GM23338 (cell line): ENCODE results near the gene SAP130. TPM values are rescaled to one million over a fixed set of nuclear protein-coding genes. Genes with fewer than 3 reads are reported as not detected.
A peak's percentile ranks its signal among the peaks of the same experiment; 100 is the strongest.

ENCODE experiments used
- ATAC-seq: fragments of 200-7000 bp; cut with Tn5 transposase; 3 replicates; pipeline ENCODE4 v1.9.1; 2020
- DNase-seq: peaks from one replicate; pipeline ENCODE4 v3.0.0-alpha.2; 2015; ENCODE audit warnings: low spot score
- H2AFZ ChIP-seq: fragments of 200-600 bp; sonication (generic); 2 replicates; pipeline ENCODE4 v1.8.0; 2016; ENCODE audit warnings: antibody characterized with exemption, mild to moderate bottlenecking, moderate library complexity
- H3F3A ChIP-seq: fragments of 200-600 bp; sonication (generic); replicated peaks from 2 replicates; pipeline ENCODE4 v1.8.0; 2017; ENCODE audit warnings: antibody characterized with exemption, mixed run types, low read depth
- H3K27ac ChIP-seq: fragments of 200-600 bp; sonication (generic); 2 replicates; pipeline ENCODE4 v1.6.1; 2016; ENCODE audit warnings: low read depth
- H3K27me3 ChIP-seq: fragments of 200-600 bp; sonication (generic); 2 replicates; pipeline ENCODE4 v1.8.0; 2016; ENCODE audit warnings: mild to moderate bottlenecking, mixed run types, moderate library complexity; ENCODE audit not compliant: insufficient read depth
- H3K36me3 ChIP-seq: fragments of 200-600 bp; sonication (generic); 2 replicates; pipeline ENCODE4 v1.8.0; 2016; ENCODE audit warnings: mild to moderate bottlenecking; ENCODE audit not compliant: insufficient read depth
- H3K4me1 ChIP-seq: fragments of 200-600 bp; sonication (generic); 2 replicates; pipeline ENCODE4 v1.8.0; 2016; ENCODE audit warnings: mild to moderate bottlenecking, moderate library complexity; ENCODE audit not compliant: insufficient read depth
- H3K4me2 ChIP-seq: fragments of 200-600 bp; sonication (generic); 2 replicates; pipeline ENCODE4 v1.7.1; 2017; ENCODE audit warnings: mixed run types
- H3K4me3 ChIP-seq: fragments of 200-600 bp; sonication (generic); 2 replicates; pipeline ENCODE4 v1.6.1; 2016; ENCODE audit warnings: mixed run types
- H3K79me2 ChIP-seq: fragments of 200-600 bp; sonication (generic); replicated peaks from 2 replicates; pipeline ENCODE4 v1.8.0; 2017; ENCODE audit warnings: mild to moderate bottlenecking; ENCODE audit not compliant: insufficient read depth
- H3K9me2 ChIP-seq: fragments of 200-600 bp; sonication (generic); 2 replicates; pipeline ENCODE4 v1.8.0; 2017; ENCODE audit not compliant: insufficient read depth
- H4K20me1 ChIP-seq: fragments of 200-600 bp; sonication (generic); replicated peaks from 2 replicates; pipeline ENCODE4 v1.8.0; 2017; ENCODE audit warnings: mild to moderate bottlenecking; ENCODE audit not compliant: insufficient read depth
- H3K27ac Mint-ChIP-seq: 2 replicates; pipeline ENCODE4 v1.8.0; 2020; ENCODE audit warnings: inconsistent platforms, mild to moderate bottlenecking, moderate library complexity, mixed read lengths
- H3K27me3 Mint-ChIP-seq: 3 replicates; pipeline ENCODE4 v1.8.0; 2022; ENCODE audit warnings: low read depth, mild to moderate bottlenecking, moderate library complexity, mixed read lengths, inconsistent platforms; ENCODE audit not compliant: insufficient read depth, poor library complexity
- H3K36me3 Mint-ChIP-seq: 3 replicates; pipeline ENCODE4 v1.8.0; 2021; ENCODE audit warnings: low read depth, mild to moderate bottlenecking, inconsistent platforms, moderate library complexity, mixed read lengths
- H3K4me1 Mint-ChIP-seq: 3 replicates; pipeline ENCODE4 v1.8.0; 2020; ENCODE audit warnings: mild to moderate bottlenecking, inconsistent platforms, mixed read lengths
- H3K4me3 Mint-ChIP-seq: 3 replicates; pipeline ENCODE4 v1.8.0; 2021; ENCODE audit warnings: moderate library complexity, mild to moderate bottlenecking, inconsistent platforms, mixed read lengths
- H3K9me3 Mint-ChIP-seq: 3 replicates; pipeline ENCODE4 v1.8.0; 2020; ENCODE audit warnings: moderate library complexity, mild to moderate bottlenecking, inconsistent platforms, mixed read lengths
- EZH2 ChIP-seq: fragments of 200-600 bp; sonication (generic); IDR thresholded peaks from one replicate; pipeline ENCODE4 v1.8.0; 2017; ENCODE audit warnings: antibody characterized with exemption, mild to moderate bottlenecking, low read depth; ENCODE audit not compliant: unreplicated experiment
- EZH2phosphoT487 ChIP-seq: fragments of 200-600 bp; sonication (generic); IDR thresholded peaks from one replicate; pipeline ENCODE4 v1.8.1; 2018; ENCODE audit warnings: antibody characterized with exemption; ENCODE audit not compliant: unreplicated experiment
- JUNB ChIP-seq: IDR thresholded peaks from one replicate; pipeline ENCODE4 v1.6.1; 2016; ENCODE audit warnings: antibody characterized with exemption; ENCODE audit not compliant: unreplicated experiment
- NANOG ChIP-seq: IDR thresholded peaks from 2 replicates; pipeline ENCODE4 v1.6.1; 2016; ENCODE audit warnings: antibody characterized with exemption, borderline replicate concordance
- POLR2AphosphoS5 ChIP-seq: IDR thresholded peaks from 2 replicates; pipeline ENCODE4 v1.6.1; 2016; ENCODE audit warnings: antibody characterized with exemption, low read depth
- STAT1 ChIP-seq: IDR thresholded peaks from one replicate; pipeline ENCODE4 v1.6.1; 2016; ENCODE audit warnings: antibody characterized with exemption; ENCODE audit not compliant: unreplicated experiment
- ZNF114 ChIP-seq: fragments of 250-450 bp; sonication (Bioruptor Pico); IDR thresholded peaks from 2 replicates; pipeline ENCODE4 v1.5.0; 2020; ENCODE audit warnings: mild to moderate bottlenecking, moderate library complexity
- polyA plus RNA-seq: library from polyadenylated mRNA; unstranded; fragments of >200 nt; fragmentation: Nextera tagmentation; extraction: Ambion mirVana; gene quantifications from 2 replicates; pipeline ENCODE4 v1.2.1, GENCODE V29; 2016
- total RNA-seq: library from RNA; depleted of rRNA; stranded (reverse); fragments of >200 nt; shearing (Covaris generic); gene quantifications from 2 replicates; pipeline ENCODE4 v1.2.3, GENCODE V29; 2014
- TF ChIP-seq, protein P1 (sequence below), 2 experiments: fragments of 200-600 bp in 1 of 2; sonication (generic) in 1 of 2; conservative IDR thresholded peaks; 2 replicates each; pipeline versions ENCODE4 v1.5.1 to v1.6.1; 2016 to 2017; ENCODE audit warnings: antibody characterized with exemption in 2 of 2, low read depth in 2 of 2, mild to moderate bottlenecking in 2 of 2, moderate library complexity in 1 of 2
- TF ChIP-seq, protein P2 (sequence below): fragments of 250-450 bp; sonication (Bioruptor Pico); IDR thresholded peaks from 2 replicates; pipeline ENCODE4 v1.5.0; 2020; ENCODE audit warnings: mild to moderate bottlenecking, moderate library complexity

Gene SAP130
- total and polyA plus RNA-seq, 2 experiments from 2014 or later, result 19.5 to 35.1 TPM

DNA sequence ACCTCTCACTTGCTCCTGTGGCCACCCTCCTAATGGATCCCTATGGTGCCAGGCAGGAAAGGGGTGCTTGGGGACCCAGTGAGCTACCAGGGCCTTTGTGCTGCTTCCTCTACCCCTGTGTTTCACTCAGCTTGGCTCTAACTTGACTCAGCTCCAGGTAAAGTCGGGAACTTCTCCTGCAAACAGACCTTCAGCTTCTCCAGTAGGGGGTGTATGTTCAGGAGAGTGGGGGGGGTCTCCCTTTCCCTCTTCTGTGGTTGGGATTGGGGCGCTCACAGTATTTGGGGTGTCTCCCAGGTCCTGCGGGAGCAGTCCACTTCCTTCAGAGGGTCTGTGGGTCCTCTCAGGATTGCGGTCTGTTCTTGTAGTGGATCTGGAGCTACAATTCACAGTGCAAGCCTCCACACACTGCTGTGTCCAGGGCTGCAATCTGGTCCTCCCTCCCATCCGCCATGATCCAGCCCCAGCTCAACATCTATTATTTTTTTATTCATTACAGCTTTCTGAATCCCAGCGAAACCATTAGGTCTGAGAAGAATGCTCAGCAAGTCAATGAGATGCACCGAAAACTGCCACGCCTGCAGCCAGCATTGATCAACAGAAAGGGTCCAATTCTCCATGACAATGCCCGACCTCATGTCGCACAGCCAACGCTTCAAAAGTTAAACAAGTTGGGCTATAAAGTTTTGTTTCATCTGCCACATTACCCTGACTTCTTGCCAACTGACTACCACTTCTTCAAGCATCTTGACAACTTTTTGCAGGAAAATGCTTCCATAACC lies 26.4 kb upstream of the SAP130 start:
- Histone ChIP-seq H3F3A (no peaks in the 10 kb centered on the region), H3K4me3 (no peak overlapping the region), H3K4me1 (no peaks in the 10 kb centered on the region), H3K27me3 (no peaks in the 10 kb centered on the region), H3K4me2 (no peak overlapping the region), H3K79me2 (no peaks in the 10 kb centered on the region), H3K36me3 (no peaks in the 10 kb centered on the region), H4K20me1 (no peaks in the 10 kb centered on the region; the same call in 1 of the 2 replicates), H3K27ac (no peak overlapping the region), H3K9me2 (0 out of 2 replicates have a peak, but pooled peaks cover 5% of the 10 kb centered on the region), H2AFZ (peak overlapping the region; percentile 32; the same call in 1 of the 2 replicates)
- ATAC-seq (no peak), DNase-seq (no peak)
- no peak overlapping the region for H3K27ac Mint-ChIP-seq
- H3K4me1 Mint-ChIP-seq, result 0 out of 3 replicates have a peak, but pooled peaks cover 2% of the 10 kb centered on the region
- peaks cover 7% of the 10 kb centered on the region for H3K9me3 Mint-ChIP-seq
- H3K4me3 Mint-ChIP-seq, result no peak overlapping the region
- H3K36me3 Mint-ChIP-seq, result no peaks in the 10 kb centered on the region
- TF ChIP-seq JUNB, result no peak
- TF ChIP-seq, protein P1, sequence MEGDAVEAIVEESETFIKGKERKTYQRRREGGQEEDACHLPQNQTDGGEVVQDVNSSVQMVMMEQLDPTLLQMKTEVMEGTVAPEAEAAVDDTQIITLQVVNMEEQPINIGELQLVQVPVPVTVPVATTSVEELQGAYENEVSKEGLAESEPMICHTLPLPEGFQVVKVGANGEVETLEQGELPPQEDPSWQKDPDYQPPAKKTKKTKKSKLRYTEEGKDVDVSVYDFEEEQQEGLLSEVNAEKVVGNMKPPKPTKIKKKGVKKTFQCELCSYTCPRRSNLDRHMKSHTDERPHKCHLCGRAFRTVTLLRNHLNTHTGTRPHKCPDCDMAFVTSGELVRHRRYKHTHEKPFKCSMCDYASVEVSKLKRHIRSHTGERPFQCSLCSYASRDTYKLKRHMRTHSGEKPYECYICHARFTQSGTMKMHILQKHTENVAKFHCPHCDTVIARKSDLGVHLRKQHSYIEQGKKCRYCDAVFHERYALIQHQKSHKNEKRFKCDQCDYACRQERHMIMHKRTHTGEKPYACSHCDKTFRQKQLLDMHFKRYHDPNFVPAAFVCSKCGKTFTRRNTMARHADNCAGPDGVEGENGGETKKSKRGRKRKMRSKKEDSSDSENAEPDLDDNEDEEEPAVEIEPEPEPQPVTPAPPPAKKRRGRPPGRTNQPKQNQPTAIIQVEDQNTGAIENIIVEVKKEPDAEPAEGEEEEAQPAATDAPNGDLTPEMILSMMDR (conservative IDR thresholded peaks at IDR 0.05; ENCODE audit: low read depth in 2 of 2), result peak; percentile 5 to 11; a peak in 1 of 4 replicates
- peaks cover 5% of the 10 kb centered on the region for H3K27me3 Mint-ChIP-seq

DNA sequence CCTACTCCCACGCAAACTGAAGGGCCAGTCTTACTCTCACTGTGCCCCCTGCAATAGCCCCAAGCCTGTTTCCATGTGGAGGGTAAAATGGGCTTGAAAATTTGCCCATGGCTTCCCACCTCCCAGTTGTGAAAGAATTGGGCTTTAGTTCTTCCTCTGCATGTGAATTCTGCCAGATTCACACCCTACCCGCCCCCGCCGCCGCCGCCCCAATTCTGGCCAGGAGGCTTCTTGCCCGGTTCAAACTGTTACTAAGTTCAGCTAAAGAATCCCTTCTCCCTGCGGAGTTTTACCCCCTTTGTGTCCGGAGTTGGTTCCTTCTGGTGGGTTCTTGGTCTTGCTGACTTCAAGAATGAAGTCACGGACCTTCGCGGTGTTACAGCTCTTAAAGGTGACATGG lies 25.5 kb upstream of the SAP130 start:
- Mint-ChIP-seq H3K27ac (no peak overlapping the region), H3K27me3 (peaks cover 5% of the 10 kb centered on the region), H3K4me3 (no peak overlapping the region), H3K9me3 (peaks cover 10% of the 10 kb centered on the region), H3K4me1 (0 out of 3 replicates have a peak, but pooled peaks cover 2% of the 10 kb centered on the region), H3K36me3 (no peaks in the 10 kb centered on the region)
- no peak for DNase-seq
- Histone ChIP-seq H4K20me1 (no peaks in the 10 kb centered on the region; the same call in 1 of the 2 replicates), H3K9me2 (0 out of 2 replicates have a peak, but pooled peaks cover 5% of the 10 kb centered on the region), H3K4me3 (no peak overlapping the region), H3K4me2 (no peak overlapping the region), H2AFZ (no peak overlapping the region), H3K36me3 (no peaks in the 10 kb centered on the region), H3K4me1 (no peaks in the 10 kb centered on the region), H3F3A (no peaks in the 10 kb centered on the region), H3K27me3 (no peaks in the 10 kb centered on the region), H3K27ac (no peak overlapping the region), H3K79me2 (no peaks in the 10 kb centered on the region)
- no peak for ATAC-seq
- TF ChIP-seq NANOG (no peak), EZH2 (no peak), JUNB (no peak), POLR2AphosphoS5 (no peak), ZNF114 (CRISPR knock-in tag) (no peak), STAT1 (no peak), EZH2phosphoT487 (no peak)
- TF ChIP-seq, protein P2, sequence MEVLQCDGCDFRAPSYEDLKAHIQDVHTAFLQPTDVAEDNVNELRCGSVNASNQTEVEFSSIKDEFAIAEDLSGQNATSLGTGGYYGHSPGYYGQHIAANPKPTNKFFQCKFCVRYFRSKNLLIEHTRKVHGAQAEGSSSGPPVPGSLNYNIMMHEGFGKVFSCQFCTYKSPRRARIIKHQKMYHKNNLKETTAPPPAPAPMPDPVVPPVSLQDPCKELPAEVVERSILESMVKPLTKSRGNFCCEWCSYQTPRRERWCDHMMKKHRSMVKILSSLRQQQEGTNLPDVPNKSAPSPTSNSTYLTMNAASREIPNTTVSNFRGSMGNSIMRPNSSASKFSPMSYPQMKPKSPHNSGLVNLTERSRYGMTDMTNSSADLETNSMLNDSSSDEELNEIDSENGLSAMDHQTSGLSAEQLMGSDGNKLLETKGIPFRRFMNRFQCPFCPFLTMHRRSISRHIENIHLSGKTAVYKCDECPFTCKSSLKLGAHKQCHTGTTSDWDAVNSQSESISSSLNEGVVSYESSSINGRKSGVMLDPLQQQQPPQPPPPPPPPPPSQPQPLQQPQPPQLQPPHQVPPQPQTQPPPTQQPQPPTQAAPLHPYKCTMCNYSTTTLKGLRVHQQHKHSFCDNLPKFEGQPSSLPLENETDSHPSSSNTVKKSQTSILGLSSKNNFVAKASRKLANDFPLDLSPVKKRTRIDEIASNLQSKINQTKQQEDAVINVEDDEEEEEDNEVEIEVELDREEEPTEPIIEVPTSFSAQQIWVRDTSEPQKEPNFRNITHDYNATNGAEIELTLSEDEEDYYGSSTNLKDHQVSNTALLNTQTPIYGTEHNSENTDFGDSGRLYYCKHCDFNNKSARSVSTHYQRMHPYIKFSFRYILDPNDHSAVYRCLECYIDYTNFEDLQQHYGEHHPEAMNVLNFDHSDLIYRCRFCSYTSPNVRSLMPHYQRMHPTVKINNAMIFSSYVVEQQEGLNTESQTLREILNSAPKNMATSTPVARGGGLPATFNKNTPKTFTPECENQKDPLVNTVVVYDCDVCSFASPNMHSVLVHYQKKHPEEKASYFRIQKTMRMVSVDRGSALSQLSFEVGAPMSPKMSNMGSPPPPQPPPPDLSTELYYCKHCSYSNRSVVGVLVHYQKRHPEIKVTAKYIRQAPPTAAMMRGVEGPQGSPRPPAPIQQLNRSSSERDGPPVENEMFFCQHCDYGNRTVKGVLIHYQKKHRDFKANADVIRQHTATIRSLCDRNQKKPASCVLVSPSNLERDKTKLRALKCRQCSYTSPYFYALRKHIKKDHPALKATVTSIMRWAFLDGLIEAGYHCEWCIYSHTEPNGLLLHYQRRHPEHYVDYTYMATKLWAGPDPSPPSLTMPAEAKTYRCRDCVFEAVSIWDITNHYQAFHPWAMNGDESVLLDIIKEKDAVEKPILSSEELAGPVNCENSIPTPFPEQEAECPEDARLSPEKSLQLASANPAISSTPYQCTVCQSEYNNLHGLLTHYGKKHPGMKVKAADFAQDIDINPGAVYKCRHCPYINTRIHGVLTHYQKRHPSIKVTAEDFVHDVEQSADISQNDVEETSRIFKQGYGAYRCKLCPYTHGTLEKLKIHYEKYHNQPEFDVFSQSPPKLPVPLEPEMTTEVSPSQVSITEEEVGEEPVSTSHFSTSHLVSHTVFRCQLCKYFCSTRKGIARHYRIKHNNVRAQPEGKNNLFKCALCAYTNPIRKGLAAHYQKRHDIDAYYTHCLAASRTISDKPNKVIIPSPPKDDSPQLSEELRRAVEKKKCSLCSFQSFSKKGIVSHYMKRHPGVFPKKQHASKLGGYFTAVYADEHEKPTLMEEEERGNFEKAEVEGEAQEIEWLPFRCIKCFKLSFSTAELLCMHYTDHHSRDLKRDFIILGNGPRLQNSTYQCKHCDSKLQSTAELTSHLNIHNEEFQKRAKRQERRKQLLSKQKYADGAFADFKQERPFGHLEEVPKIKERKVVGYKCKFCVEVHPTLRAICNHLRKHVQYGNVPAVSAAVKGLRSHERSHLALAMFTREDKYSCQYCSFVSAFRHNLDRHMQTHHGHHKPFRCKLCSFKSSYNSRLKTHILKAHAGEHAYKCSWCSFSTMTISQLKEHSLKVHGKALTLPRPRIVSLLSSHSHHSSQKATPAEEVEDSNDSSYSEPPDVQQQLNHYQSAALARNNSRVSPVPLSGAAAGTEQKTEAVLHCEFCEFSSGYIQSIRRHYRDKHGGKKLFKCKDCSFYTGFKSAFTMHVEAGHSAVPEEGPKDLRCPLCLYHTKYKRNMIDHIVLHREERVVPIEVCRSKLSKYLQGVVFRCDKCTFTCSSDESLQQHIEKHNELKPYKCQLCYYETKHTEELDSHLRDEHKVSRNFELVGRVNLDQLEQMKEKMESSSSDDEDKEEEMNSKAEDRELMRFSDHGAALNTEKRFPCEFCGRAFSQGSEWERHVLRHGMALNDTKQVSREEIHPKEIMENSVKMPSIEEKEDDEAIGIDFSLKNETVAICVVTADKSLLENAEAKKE (CRISPR knock-in tag), result no peak
- TF ChIP-seq, protein P1 (conservative IDR thresholded peaks at IDR 0.05; ENCODE audit: low read depth in 2 of 2), result no peak
